ENCODE measurements around the gene TUBA4A.

TUBA4A gene

DNA sequence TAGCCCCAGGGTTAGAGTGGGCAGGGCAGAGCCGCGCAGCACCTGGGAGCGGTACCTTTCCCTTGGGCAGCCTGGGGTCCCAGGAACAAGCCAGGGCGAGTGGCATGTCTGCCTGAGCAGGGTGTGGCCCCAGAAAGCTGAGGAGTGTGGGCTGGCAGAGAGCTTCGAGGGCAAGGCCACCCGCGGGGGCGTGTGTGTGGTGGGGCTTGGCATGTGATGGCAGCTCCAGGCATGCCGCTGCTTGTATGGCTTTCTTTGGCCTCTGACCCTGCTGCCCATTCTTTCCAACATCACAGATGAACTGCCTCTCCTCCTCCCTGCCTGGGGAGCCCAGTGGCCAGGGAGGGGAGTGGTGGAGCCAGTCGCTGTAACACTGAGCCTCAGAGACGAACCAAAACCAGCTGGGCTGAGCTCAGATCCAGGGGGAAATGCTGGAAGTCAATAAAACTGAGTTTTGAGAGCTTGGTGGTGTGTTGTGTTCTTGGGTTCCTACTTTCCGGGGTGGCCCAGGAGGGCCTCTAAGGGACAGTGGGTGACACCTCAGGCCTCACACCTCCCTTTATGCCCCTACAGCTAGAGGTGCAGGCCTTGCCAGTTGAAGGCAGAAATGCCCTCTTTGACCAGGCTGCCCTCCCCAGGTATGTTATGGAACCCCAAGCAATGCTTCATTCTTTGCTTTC lies 32.9 kb upstream of the TUBA4A start:
- DNase-seq, result no peak

DNA sequence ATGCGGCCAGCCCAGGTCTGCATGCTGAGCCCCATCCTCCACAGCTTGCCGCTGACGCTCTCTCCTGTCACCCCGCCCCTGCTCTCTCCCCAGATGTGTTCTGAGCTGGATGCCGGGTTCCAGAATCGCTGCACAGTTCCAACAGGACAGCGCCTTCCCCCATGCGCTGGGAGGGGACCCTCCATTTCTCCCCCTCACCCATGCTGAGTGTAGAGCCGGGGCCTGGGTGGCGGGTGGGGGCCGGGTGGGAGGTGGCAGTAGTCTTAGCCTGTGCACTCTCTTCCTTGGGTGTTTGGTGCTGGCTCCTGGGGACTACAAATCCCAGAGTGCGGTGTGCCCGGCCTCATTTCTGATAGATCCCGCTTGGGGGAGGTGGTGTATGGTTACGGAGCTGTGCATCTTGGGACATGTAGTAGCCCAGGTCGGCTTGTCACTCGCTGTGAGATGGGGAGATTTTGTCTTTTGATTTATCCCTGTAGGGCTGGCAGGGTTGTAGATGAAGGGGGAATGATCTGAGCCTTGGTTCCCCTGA lies 32.2 kb upstream of the TUBA4A start:
- no peak for DNase-seq

- no peak for DNase-seq
Measured at GRCh38 chr2:219285373-219285735, 31.6 kb upstream of the TUBA4A start.

- DNase-seq, result no peak
Measured at GRCh38 chr2:219284501-219285372, 31.0 kb upstream of the TUBA4A start.

DNA sequence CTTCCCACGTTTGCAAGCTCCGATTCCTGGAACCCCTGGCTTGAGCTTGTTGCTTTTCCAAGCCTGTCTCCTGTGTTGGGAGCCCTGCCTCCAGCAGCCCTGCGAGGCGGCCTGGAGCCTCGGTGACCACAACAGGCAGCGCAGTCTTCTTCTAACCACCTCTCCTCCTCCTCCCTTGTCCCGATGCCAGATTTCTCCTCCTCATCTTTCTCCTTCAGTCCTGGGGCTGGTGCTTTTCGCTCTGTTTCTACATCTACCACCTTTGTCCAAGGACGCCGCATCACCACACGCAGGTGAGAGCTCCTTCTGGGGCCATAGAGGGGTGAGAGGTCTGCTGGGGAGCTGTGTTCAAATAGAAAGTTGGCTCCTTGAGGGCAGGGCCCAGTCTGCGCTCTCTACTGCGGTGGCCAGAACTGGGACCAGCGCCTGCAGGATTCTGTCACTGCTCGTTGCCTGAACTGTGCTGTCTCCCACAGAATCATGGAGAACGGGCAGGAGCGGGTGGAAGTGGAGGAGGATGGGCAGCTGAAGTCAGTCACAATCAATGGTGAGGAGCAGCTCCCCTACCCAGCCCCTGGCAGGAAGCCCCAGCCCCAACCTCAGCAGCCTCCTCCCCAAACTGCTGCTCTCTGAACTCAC lies 29.3 kb upstream of the TUBA4A start:
- no peak for DNase-seq

DNA sequence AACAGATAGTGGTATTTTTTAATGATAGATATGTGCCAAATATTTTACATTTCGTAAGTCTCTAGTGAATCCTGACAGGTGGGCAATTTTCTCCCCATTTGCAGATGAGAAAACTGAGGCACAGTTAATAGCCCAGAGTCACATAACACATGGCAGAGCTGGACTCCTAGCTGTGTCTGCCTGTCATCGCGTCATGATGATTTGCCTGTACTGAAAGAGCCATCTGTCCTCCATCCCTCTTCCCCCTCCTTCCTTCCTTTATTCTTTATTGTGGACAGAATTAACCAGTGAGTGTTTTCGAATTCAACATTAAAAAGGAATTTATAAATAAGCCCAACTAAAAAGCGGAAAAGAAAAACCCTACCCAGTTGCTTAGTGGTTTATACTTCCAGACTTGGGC lies 28.7 kb upstream of the TUBA4A start:
- no peak for DNase-seq

DNA sequence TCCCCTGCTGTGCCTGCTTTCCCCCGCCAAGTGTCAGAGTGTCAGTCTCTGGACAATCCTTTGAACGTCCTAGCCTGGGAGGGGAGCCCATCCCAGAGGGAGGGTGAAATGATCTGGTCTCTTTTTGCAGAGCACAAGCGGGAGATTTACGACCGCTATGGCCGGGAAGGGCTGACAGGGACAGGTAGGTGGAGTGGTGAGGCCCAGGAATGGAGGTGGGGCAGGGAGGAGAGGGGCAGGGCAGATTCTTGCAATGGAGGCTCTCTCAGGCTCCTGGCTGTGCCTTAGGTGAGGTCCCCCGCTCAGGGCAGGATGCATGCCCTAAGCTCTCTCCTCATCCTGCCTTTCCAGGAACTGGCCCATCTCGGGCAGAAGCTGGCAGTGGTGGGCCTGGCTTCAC lies 27.9 kb upstream of the TUBA4A start:
- no peak for DNase-seq

DNA sequence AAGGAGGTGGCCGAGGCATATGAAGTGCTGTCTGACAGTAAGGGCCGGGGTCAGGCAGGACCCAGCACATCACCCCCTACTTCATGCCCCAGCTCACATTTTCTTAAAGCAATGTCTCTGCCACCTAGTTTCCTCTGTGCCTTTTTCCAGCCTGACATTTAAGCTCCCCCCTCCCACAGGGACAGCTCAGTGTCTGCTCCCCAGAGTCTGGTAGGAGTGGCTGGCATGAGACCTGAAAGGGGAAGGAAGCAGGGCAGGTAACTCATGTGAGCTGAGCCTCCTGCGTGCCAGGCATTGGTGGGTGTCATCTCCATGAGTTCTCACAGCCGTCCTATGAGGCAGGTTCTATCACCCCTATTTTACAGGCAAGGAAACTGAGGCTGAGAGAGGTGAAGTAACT lies 26.9 kb upstream of the TUBA4A start:
- no peak for DNase-seq

DNA sequence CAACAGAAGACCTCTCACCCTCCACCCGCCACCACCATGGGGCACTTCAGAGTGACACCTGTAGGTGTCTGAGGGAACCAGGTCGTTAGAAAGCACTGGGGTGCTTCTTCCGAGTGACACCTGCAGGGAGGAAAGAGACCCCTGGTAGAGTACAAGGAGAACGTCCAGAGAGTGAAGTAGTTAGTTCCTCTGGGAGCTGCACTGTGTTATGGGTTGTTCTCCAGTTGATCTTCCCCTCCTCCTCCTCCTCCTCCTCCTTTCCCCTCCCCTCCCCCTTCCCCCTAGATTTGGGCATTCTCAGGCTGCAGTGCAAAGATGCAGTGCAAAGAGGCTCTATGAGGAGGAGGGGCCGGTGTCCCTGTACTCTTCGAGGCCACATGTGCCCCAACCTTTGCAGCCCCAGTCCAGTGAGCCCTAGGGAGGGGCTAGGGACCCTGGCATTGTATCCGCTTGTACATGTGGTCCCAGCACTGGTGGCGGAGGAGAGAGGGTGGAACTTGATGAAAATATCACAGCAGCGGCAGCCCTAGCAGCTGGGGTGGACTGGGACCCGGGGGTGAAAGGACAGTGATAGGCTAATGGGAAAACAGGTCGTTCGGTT lies 26.3 kb upstream of the TUBA4A start:
- no peak for DNase-seq

DNA sequence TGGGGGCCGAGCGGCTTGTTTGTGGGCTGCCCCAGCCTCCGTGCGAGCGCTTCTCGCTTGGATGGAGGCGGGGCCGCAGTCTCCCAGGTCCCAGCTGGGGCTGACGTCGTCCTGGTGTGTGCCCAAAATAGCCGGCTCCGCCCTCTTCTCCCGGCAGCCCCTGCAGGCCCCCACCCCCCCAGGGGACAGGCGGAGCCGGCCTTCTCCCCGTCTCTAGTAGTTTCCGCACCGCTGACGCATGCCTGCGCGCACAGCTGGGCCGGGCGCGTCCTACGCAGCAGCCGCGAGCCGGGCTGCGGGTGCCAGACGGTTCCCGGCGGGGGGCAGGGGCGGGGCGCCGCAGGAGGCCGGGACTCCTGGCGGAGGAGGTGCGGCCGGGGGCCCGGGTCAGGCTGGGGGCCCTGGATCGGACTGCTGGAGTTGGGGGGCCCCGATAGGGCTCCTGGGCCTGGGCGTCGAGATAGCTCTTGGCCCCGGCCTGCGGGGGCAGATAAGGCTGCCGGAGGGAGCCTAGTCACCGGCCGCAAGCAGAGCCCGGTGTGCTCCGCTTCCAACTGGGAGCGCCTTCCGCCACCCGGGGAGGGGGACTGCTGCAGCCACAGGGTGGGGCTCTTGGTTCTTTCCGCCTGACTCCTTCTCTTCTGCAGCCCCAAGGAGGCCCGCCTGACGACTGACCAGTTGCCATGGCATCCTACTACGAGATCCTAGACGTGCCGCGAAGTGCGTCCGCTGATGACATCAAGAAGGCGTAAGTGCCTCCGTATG lies 25.6 kb upstream of the TUBA4A start, which contains the start of gene DNAJB2:
DNAJB2 (plus strand) TSS at position 216 of the 765 bp plus-strand sequence; CDS start at position 684, 468 bp downstream.
- DNase-seq, result peak; percentile 98

DNA sequence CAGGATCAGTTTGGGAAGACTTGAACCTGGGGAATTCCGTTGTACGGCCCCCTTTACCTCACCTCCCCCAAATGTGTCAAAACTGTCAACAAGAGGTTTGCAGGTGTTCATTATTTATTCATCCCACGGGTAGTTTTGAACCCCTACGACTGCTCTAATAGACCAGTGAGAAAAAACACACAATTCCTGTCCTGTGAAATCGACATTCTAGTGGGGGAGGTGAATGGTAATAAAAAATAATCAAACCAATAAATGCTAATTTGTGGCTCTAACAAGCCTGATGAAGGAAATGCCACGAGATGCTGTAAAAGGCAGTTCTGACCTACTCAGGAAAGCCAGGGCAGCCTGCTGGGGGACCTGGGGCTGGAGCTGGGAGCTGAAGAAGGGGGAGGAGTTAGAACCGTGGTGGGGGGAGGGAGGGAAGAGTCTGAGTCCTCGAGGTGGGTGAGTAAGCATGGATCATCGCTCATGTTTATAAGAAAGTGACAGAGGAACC lies 25.0 kb upstream of the TUBA4A start:
- no peak for DNase-seq

GRCh38 chr2:219277703-219278654 lies 24.3 kb upstream of the TUBA4A start:
- DNase-seq, result peak; percentile 70

DNA sequence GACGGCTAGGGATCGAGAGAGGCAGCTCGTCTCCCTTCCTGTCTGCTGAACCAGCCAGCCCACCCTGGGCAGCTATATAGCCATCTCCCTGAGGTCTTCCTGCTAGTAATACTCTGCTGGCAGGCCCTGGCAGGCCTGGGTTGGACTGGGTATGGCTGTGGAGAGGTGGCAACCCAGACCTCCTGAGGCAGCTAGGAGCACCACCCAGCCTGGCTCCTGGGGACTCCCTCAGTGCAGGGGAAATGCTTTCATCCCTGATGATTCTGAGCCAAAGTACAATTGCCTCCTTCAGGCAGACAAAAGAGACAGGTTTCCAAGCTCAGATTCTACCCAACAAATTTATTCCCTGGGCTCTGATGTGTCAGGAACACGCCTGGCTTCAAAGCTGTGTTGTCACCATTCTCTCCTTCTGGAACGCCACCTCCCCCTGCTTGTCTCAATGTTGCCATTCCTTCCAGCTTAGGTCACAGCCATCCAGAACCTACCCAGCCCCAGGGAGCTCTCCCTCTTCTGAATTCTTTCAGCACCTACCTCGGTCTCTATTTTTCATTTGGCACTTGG lies 20.7 kb upstream of the TUBA4A start:
- no peak for DNase-seq

GRCh38 chr2:219273937-219274336 lies 20.2 kb upstream of the TUBA4A start:
- DNase-seq, result no peak

DNA sequence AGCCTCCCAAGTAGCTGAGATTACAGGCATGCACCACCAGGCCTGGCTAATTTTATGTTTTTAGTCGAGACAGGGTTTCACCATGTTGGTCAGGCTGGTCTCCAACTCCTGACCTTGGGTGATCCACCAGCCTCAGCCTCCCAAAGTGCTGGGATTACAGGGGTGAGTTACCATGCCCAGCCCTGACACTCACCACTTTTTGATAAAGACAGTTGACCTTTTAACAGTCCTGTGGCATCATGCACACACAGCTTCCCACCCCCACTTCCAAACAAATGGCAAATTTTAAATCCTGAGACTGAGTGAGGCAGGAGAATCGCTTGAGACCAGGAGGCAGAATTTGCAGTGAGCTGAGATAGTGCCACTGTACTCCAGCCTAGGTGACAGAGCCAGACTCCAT lies 19.3 kb upstream of the TUBA4A start:
- DNase-seq, result no peak

GRCh38 chr2:219272356-219272755 lies 18.6 kb upstream of the TUBA4A start:
- DNase-seq, result no peak

GRCh38 chr2:219271021-219271420 lies 17.3 kb upstream of the TUBA4A start:
- no peak for DNase-seq

DNA sequence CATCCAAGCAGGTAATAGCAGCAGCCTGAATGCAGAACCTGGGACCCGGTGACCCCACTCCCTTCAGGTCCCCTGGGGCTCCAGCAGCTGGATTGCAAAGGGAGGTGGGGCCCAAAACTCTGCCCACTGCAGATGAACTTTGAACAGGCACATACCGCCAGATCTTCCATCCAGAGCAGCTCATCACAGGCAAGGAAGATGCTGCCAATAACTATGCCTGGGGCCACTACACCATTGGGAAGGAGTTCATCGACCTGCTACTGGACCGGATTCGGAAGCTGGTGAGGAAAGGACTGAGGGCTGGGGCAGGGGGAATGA lies 16.3 kb upstream of the TUBA4A start:
- DNase-seq, result no peak

DNA sequence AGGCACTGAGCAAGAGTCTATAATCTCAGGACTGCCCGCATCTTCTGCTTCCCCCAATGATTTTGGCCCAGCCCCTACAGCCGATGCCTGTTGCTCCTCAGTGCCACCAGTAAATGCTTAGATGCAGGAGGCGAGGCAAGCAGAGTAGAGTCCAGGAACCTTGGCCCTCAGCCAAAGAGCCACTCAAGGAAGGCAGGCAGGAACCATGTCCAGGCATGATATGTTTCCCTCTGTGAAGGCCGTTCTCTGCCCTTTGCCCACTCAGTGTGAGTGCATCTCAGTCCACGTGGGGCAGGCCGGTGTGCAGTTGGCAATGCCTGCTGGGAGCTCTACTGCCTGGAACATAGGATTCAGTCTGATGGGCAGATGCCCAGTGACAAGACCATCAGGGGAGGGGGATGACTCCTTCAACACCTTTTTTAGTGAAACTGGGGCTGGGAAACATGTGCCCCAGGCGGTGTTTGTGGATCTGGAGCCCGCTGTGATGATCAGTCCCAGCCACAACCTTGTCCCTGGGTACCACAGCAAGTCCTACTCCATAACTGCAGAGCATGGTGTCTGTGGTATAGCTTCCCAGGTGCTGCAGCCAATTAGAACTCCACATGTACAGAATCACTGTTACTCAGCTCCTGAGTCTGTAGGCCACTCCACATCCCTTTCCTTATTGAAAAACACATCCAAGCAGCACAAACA lies 15.8 kb upstream of the TUBA4A start:
- no peak for DNase-seq

GRCh38 chr2:219268294-219268693 lies 14.6 kb upstream of the TUBA4A start:
- no peak for DNase-seq
